CD14-positive monocyte (primary cell): ENCODE measurements around the gene NLRP9. TPM values are rescaled to one million over a fixed set of nuclear protein-coding genes. Genes with fewer than 3 reads are reported as not detected.
A peak's percentile ranks its signal among the peaks of the same experiment; 100 is the strongest.

Experiments used
- DNase-seq, 3 donors: peaks; one replicate each; pipeline ENCODE4 v3.0.0-alpha.2; 2011 to 2022
- H2AFZ ChIP-seq: 2 replicates; pipeline ENCODE4 v1.6.0; 2012; ENCODE audit warnings: mild to moderate bottlenecking, low read depth, low read length, inconsistent platforms; ENCODE audit not compliant: insufficient read depth, poor library complexity, severe bottlenecking
- H3K27ac ChIP-seq, 2 donors: 1 replicate in 1 of 2; 2 replicates in 1 of 2; pipeline ENCODE4 v1.5.1; 2012 to 2013; ENCODE audit warnings: low read length in 2 of 2, control low read depth in 1 of 2, inconsistent platforms in 1 of 2, low read depth in 1 of 2, mild to moderate bottlenecking in 1 of 2
- H3K27me3 ChIP-seq, 2 donors: one replicate each; pipeline versions ENCODE4 v1.6.0 to v1.6.1; 2011 to 2013; ENCODE audit warnings: low read length in 2 of 2; ENCODE audit not compliant: control insufficient read depth in 2 of 2, insufficient read depth in 2 of 2
- H3K36me3 ChIP-seq, 2 donors: replicated peaks in 1 of 2; 1 replicate in 1 of 2; 2 replicates in 1 of 2; pipeline versions ENCODE4 v1.5.1 to v1.6.1; 2012 to 2013; ENCODE audit warnings: low read length in 2 of 2, control low read depth in 1 of 2, inconsistent platforms in 1 of 2, mild to moderate bottlenecking in 1 of 2; ENCODE audit not compliant: insufficient read depth in 2 of 2, control insufficient read depth in 1 of 2
- H3K4me1 ChIP-seq, 2 donors: 1 replicate in 1 of 2; 2 replicates in 1 of 2; pipeline versions ENCODE4 v1.5.1 to v1.6.1; 2012 to 2013; ENCODE audit warnings: low read length in 2 of 2, control low read depth in 1 of 2, inconsistent platforms in 1 of 2, mild to moderate bottlenecking in 1 of 2, moderate library complexity in 1 of 2; ENCODE audit not compliant: insufficient read depth in 2 of 2, control insufficient read depth in 1 of 2
- H3K4me2 ChIP-seq: replicated peaks from 2 replicates; pipeline ENCODE3; 2012; ENCODE audit warnings: low read length, moderate library complexity, mild to moderate bottlenecking; ENCODE audit not compliant: poor library complexity, severe bottlenecking; ENCODE audit errors: extremely low read depth
- H3K4me3 ChIP-seq, 3 experiments: fragments of 200-600 bp in 1 of 3; sonication (generic) in 1 of 3; replicated peaks in 1 of 3; 1 replicate in 2 of 3; 2 replicates in 1 of 3; pipeline ENCODE4 v1.5.1; 2011 to 2013; ENCODE audit warnings: low read length in 3 of 3, mild to moderate bottlenecking in 3 of 3, control low read depth in 2 of 3, low read depth in 2 of 3, inconsistent platforms in 1 of 3, moderate library complexity in 1 of 3
- H3K79me2 ChIP-seq: 2 replicates; pipeline ENCODE4 v1.6.0; 2012; ENCODE audit warnings: mild to moderate bottlenecking, control low read depth, inconsistent platforms, low read length, moderate library complexity; ENCODE audit not compliant: insufficient read depth
- H3K9ac ChIP-seq: 2 replicates; pipeline ENCODE4 v1.6.0; 2017; ENCODE audit warnings: low read length, mild to moderate bottlenecking; ENCODE audit not compliant: insufficient read depth, poor library complexity, severe bottlenecking
- H3K9me3 ChIP-seq, 2 donors: replicated peaks in 1 of 2; 1 replicate in 1 of 2; 2 replicates in 1 of 2; pipeline versions ENCODE4 v1.5.1 to v1.6.1; 2012 to 2013; ENCODE audit warnings: low read length in 2 of 2, control low read depth in 1 of 2; ENCODE audit not compliant: control insufficient read depth in 1 of 2, insufficient read depth in 1 of 2
- H4K20me1 ChIP-seq: 2 replicates; pipeline ENCODE4 v1.6.0; 2012; ENCODE audit warnings: mild to moderate bottlenecking, low read length, control low read depth, moderate library complexity; ENCODE audit not compliant: insufficient read depth
- H3K27ac Mint-ChIP-seq, 7 donors: one replicate each; pipeline ENCODE4 v1.8.0; 2020; ENCODE audit warnings: mild to moderate bottlenecking in 7 of 7, mixed read lengths in 7 of 7, moderate library complexity in 6 of 7, inconsistent platforms in 2 of 7
- H3K27me3 Mint-ChIP-seq, 3 donors: one replicate each; pipeline ENCODE4 v1.8.0; 2021 to 2022; ENCODE audit warnings: low read depth in 3 of 3, mild to moderate bottlenecking in 3 of 3, mixed read lengths in 3 of 3, moderate library complexity in 3 of 3, inconsistent platforms in 1 of 3
- H3K36me3 Mint-ChIP-seq, 2 donors: one replicate each; pipeline ENCODE4 v1.8.0; 2020; ENCODE audit warnings: mixed read lengths in 2 of 2, inconsistent platforms in 1 of 2, mild to moderate bottlenecking in 1 of 2
- H3K4me1 Mint-ChIP-seq: one replicate; pipeline ENCODE4 v1.8.0; 2020; ENCODE audit warnings: mild to moderate bottlenecking, mixed read lengths
- H3K4me3 Mint-ChIP-seq, 2 donors: one replicate each; pipeline ENCODE4 v1.8.0; 2020; ENCODE audit warnings: mild to moderate bottlenecking in 2 of 2, mixed read lengths in 2 of 2, moderate library complexity in 1 of 2
- H3K9me3 Mint-ChIP-seq, 7 donors: one replicate each; pipeline ENCODE4 v1.8.0; 2020 to 2022; ENCODE audit warnings: mixed read lengths in 7 of 7, mild to moderate bottlenecking in 6 of 7, moderate library complexity in 6 of 7, inconsistent platforms in 2 of 7
- CTCF ChIP-seq: fragments of 200-600 bp; IDR thresholded peaks from one replicate; pipeline ENCODE4 v1.8.0; 2022; ENCODE audit warnings: antibody characterized with exemption, mild to moderate bottlenecking
- WGBS: methylation state at CpG from one replicate; pipeline ENCODE4 v1.1.5; 2013; ENCODE audit warnings: missing lambda C conversion rate; ENCODE audit not compliant: insufficient coverage; 5-methylcytosine and 5-hydroxymethylcytosine counted together
- intact Hi-C, 2 donors: fragments of 100-400 bp; cut with micrococcal nuclease; formaldehyde crosslinking; loops; one replicate each; pipeline versions ENCODE4 v1.15.0 to v1.15.1; 2023
- polyA plus RNA-seq, 3 donors: library from polyadenylated mRNA; depleted of rRNA in 1 of 3; unstranded in 2 of 3; stranded (reverse) in 1 of 3; fragments of 300-500 nt in 2 of 3; fragments of >200 nt in 1 of 3; fragmentation: Illumina TruSeq in 2 of 3; gene quantifications; 1 replicate in 2 of 3; 2 replicates in 1 of 3; pipeline ENCODE4 v1.2.3, GENCODE V29; 2012 to 2021

Gene NLRP9
- polyA plus RNA-seq, 3 donors: not detected

DNA sequence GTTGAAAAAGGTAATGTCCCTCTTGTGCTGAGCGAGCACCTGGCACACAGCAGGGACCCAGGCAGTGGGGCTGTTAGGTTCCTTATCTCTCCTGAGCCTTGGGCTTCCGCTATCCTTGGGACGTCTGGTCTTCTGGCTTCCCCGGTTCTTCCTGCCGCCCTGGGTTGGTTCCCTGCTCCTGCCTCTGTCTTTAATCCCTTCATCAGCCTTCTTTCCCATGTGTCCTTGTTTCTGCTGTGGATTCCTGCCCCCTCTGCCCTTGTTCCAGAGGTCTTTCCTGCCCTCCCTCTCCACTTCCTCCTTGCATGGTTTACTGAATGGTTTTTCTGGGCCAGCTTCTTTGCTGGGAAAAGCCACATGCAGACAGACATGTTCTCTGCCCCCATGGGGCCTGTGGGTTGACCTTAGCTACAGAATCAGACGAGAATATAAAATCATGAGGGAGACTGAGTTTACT lies 60.6 kb downstream of the NLRP9 start:
- Histone ChIP-seq H3K4me1 (peaks cover 55 to 60% of the 10 kb centered on the region in 2 donors), H3K9ac (peak overlapping the region; percentile 62), H3K36me3 (peaks cover 46 to 53% of the 10 kb centered on the region in 2 donors), H3K27me3 (no peaks in the 10 kb centered on the region), H3K9me3 (no peaks in the 10 kb centered on the region), H4K20me1 (peaks cover 80% of the 10 kb centered on the region), H3K27ac (peak overlapping the region; percentile 86 to 92), H3K4me2 (peak overlapping the region; percentile 92), H2AFZ (peak overlapping the region; percentile 5), H3K79me2 (peaks cover 86% of the 10 kb centered on the region), H3K4me3 (peak overlapping the region; percentile 1 to 81 (median 5))
- intact Hi-C loops: loop anchor here in 1 of 2 donors (2.0 kb wide), 1 partner anchor 23 kb away; the partner anchor contains the start of gene U2AF2
- Mint-ChIP-seq H3K9me3 (no peaks in the 10 kb centered on the region), H3K27me3 (no peaks in the 10 kb centered on the region), H3K4me3 (peak overlapping the region; percentile 76 to 99), H3K4me1 (peaks cover 58% of the 10 kb centered on the region), H3K36me3 (peaks cover 57 to 68% of the 10 kb centered on the region in 2 donors), H3K27ac (peak overlapping the region; percentile 86 to 98 (median 94))
- TF ChIP-seq CTCF: no peak
- DNase-seq: no peak
- WGBS: 47% methylated on average over 6 of the region's 6 CpGs

- Mint-ChIP-seq H3K4me1 (peaks cover 58% of the 10 kb centered on the region), H3K27ac (peak overlapping the region; percentile 86 to 98 (median 94)), H3K27me3 (no peaks in the 10 kb centered on the region), H3K4me3 (peak overlapping the region; percentile 76 to 99), H3K36me3 (peaks cover 59 to 70% of the 10 kb centered on the region in 2 donors), H3K9me3 (no peaks in the 10 kb centered on the region)
- peak overlapping the region; percentile 86 to 92 for H3K27ac ChIP-seq
- DNase-seq: no peak
- peaks cover 86% of the 10 kb centered on the region for H3K79me2 ChIP-seq
- peaks cover 55 to 60% of the 10 kb centered on the region in 2 donors for H3K4me1 ChIP-seq
- H3K4me2 ChIP-seq: peak overlapping the region; percentile 92
- H3K9ac ChIP-seq: peak overlapping the region; percentile 62
- peaks cover 46 to 54% of the 10 kb centered on the region in 2 donors for H3K36me3 ChIP-seq
- H4K20me1 ChIP-seq: peaks cover 81% of the 10 kb centered on the region
- no peak for TF ChIP-seq CTCF
- no peak overlapping the region for H2AFZ ChIP-seq
- intact Hi-C loops: loop anchor here in 1 of 2 donors (1.0 to 2.0 kb wide), 2 partner anchors 22 to 78 kb away; partner anchors contain the start of genes FIZ1 and U2AF2
- 97% methylated on average over 4 of the region's 7 CpGs for WGBS
- no peaks in the 10 kb centered on the region for H3K27me3 ChIP-seq
- H3K9me3 ChIP-seq: no peaks in the 10 kb centered on the region
- peak overlapping the region in 1 of 3 experiments; percentile 81 for H3K4me3 ChIP-seq
These were observed 61.2 kb downstream of the NLRP9 start for GRCh38 chr19:55676889-55677505.
